ENCODE results near the gene FAM187B.

Gene FAM187B

GRCh38 chr19:35265126-35265899, 36.8 kb upstream of the FAM187B start:
- H2AFZ ChIP-seq (ENCODE audit: low read length) = no peak overlapping the region
- no peak overlapping the region for H4K91ac ChIP-seq (ENCODE audit: low read depth, low read length, poor library complexity)
- H3K9me3 ChIP-seq (replicated peaks in 1 of 2; ENCODE audit: control insufficient read depth in 2 of 2, insufficient read depth in 1 of 2, low read depth in 1 of 2, low read length in 2 of 2) = no peaks in the 10 kb centered on the region
- peak overlapping the region; percentile 26 for H2BK120ac ChIP-seq (ENCODE audit: low read depth, low read length)
- peaks cover 0 to 2% (median 0%) of the 10 kb centered on the region in 3 experiments for H3K27me3 ChIP-seq (ENCODE audit: control insufficient read depth in 3 of 3, insufficient read depth in 3 of 3, low read depth in 1 of 3, low read length in 3 of 3)
- no peak overlapping the region for H3K4me3 ChIP-seq (ENCODE audit: low read length in 2 of 2)
- H4K8ac ChIP-seq (ENCODE audit: low read depth, low read length) = no peak overlapping the region
- no peak overlapping the region for H3K4ac ChIP-seq (ENCODE audit: low read length)
- no peak overlapping the region for H2AK5ac ChIP-seq (ENCODE audit: low read depth, low read length)
- no peak overlapping the region for H3K27ac ChIP-seq (replicated peaks; ENCODE audit: low read length)
- H3K36me3 ChIP-seq (replicated peaks in 1 of 2; ENCODE audit: control insufficient read depth in 2 of 2, insufficient read depth in 2 of 2, low read length in 2 of 2) = peaks cover 35 to 41% of the 10 kb centered on the region in 2 donors
- DNase-seq (ENCODE audit: low spot score) = no peak
- no peak overlapping the region for H2BK15ac ChIP-seq (ENCODE audit: low read length)
- H3K14ac ChIP-seq (ENCODE audit: low read length) = no peak overlapping the region
- no CpG with 5 or more reads among the region's 6 CpGs for WGBS, 2 donors (ENCODE audit: extremely low coverage in 2 of 2, insufficient read length in 2 of 2, insufficient replicate concordance in 1 of 2)
- H3K4me2 ChIP-seq (ENCODE audit: insufficient read depth, low read length, poor library complexity, severe bottlenecking) = no peak overlapping the region
- H3K18ac ChIP-seq (ENCODE audit: low read length) = no peak overlapping the region
- H2BK5ac ChIP-seq (ENCODE audit: low read length) = no peak overlapping the region
- no peak overlapping the region for H3K9ac ChIP-seq (ENCODE audit: low read depth, low read length, poor library complexity)
- peak overlapping the region; percentile 75 for H3K23ac ChIP-seq (ENCODE audit: low read depth, low read length, poor library complexity)
- H3K79me1 ChIP-seq (ENCODE audit: low read depth, low read length) = peaks cover 25% of the 10 kb centered on the region
- H2BK12ac ChIP-seq (ENCODE audit: low read length) = no peak overlapping the region
- peaks cover 3 to 5% of the 10 kb centered on the region in 2 donors for H3K4me1 ChIP-seq (ENCODE audit: control insufficient read depth in 2 of 2, insufficient read depth in 1 of 2, low read depth in 1 of 2, low read length in 2 of 2)

GRCh38 chr19:35264268-35265125, 36.0 kb upstream of the FAM187B start:
- Histone ChIP-seq H2BK5ac (ENCODE audit: low read length) (peak overlapping the region; percentile 6), H2BK120ac (ENCODE audit: low read depth, low read length) (peak overlapping the region; percentile 26), H3K18ac (ENCODE audit: low read length) (no peak overlapping the region), H3K14ac (ENCODE audit: low read length) (no peak overlapping the region), H4K91ac (ENCODE audit: low read depth, low read length, poor library complexity) (no peak overlapping the region), H3K27ac (replicated peaks; ENCODE audit: low read length) (no peak overlapping the region), H3K4ac (ENCODE audit: low read length) (no peak overlapping the region), H3K79me1 (ENCODE audit: low read depth, low read length) (peaks cover 19% of the 10 kb centered on the region), H3K36me3 (replicated peaks in 1 of 2; ENCODE audit: control insufficient read depth in 2 of 2, insufficient read depth in 2 of 2, low read length in 2 of 2) (peaks cover 37% of the 10 kb centered on the region in 2 donors), H2BK15ac (ENCODE audit: low read length) (no peak overlapping the region), H2BK12ac (ENCODE audit: low read length) (no peak overlapping the region), H2AK5ac (ENCODE audit: low read depth, low read length) (no peak overlapping the region), H4K8ac (ENCODE audit: low read depth, low read length) (no peak overlapping the region), H3K23ac (ENCODE audit: low read depth, low read length, poor library complexity) (peak overlapping the region; percentile 75), H3K9ac (ENCODE audit: low read depth, low read length, poor library complexity) (no peak overlapping the region), H3K27me3 (ENCODE audit: control insufficient read depth in 3 of 3, insufficient read depth in 3 of 3, low read depth in 1 of 3, low read length in 3 of 3) (peaks cover 0 to 2% (median 0%) of the 10 kb centered on the region in 3 experiments), H2AFZ (ENCODE audit: low read length) (no peak overlapping the region), H3K4me1 (ENCODE audit: control insufficient read depth in 2 of 2, insufficient read depth in 1 of 2, low read depth in 1 of 2, low read length in 2 of 2) (peaks cover 0 to 3% of the 10 kb centered on the region in 2 donors), H3K4me3 (ENCODE audit: low read length in 2 of 2) (no peak overlapping the region), H3K9me3 (replicated peaks in 1 of 2; ENCODE audit: control insufficient read depth in 2 of 2, insufficient read depth in 1 of 2, low read depth in 1 of 2, low read length in 2 of 2) (no peaks in the 10 kb centered on the region), H3K4me2 (ENCODE audit: insufficient read depth, low read length, poor library complexity, severe bottlenecking) (no peak overlapping the region)
- WGBS, 2 donors (ENCODE audit: extremely low coverage in 2 of 2, insufficient read length in 2 of 2, insufficient replicate concordance in 1 of 2) = no CpG with 5 or more reads among the region's 7 CpGs
- no peak for DNase-seq (ENCODE audit: low spot score)

- H4K91ac ChIP-seq (ENCODE audit: low read depth, low read length, poor library complexity) = no peak overlapping the region
- no peak overlapping the region for H2BK12ac ChIP-seq (ENCODE audit: low read length)
- no CpG with 5 or more reads among the region's 17 CpGs for WGBS, 2 donors (ENCODE audit: extremely low coverage in 2 of 2, insufficient read length in 2 of 2, insufficient replicate concordance in 1 of 2)
- H4K8ac ChIP-seq (ENCODE audit: low read depth, low read length) = peak overlapping the region; percentile 57
- H3K4me3 ChIP-seq (ENCODE audit: low read length in 2 of 2) = no peak overlapping the region
- peak overlapping the region; percentile 87 for H3K23ac ChIP-seq (ENCODE audit: low read depth, low read length, poor library complexity)
- peaks cover 7 to 16% of the 10 kb centered on the region in 2 donors for H3K4me1 ChIP-seq (ENCODE audit: control insufficient read depth in 2 of 2, insufficient read depth in 1 of 2, low read depth in 1 of 2, low read length in 2 of 2)
- no peak overlapping the region for H3K14ac ChIP-seq (ENCODE audit: low read length)
- peak overlapping the region; percentile 62 for H3K18ac ChIP-seq (ENCODE audit: low read length)
- H3K4ac ChIP-seq (ENCODE audit: low read length) = no peak overlapping the region
- H3K4me2 ChIP-seq (ENCODE audit: insufficient read depth, low read length, poor library complexity, severe bottlenecking) = no peak overlapping the region
- H3K9ac ChIP-seq (ENCODE audit: low read depth, low read length, poor library complexity) = peak overlapping the region; percentile 30
- H2BK120ac ChIP-seq (ENCODE audit: low read depth, low read length) = peak overlapping the region; percentile 56
- peaks cover 37 to 43% of the 10 kb centered on the region in 2 donors for H3K36me3 ChIP-seq (replicated peaks in 1 of 2; ENCODE audit: control insufficient read depth in 2 of 2, insufficient read depth in 2 of 2, low read length in 2 of 2)
- peaks cover 0 to 2% (median 0%) of the 10 kb centered on the region in 3 experiments for H3K27me3 ChIP-seq (ENCODE audit: control insufficient read depth in 3 of 3, insufficient read depth in 3 of 3, low read depth in 1 of 3, low read length in 3 of 3)
- H3K9me3 ChIP-seq (replicated peaks in 1 of 2; ENCODE audit: control insufficient read depth in 2 of 2, insufficient read depth in 1 of 2, low read depth in 1 of 2, low read length in 2 of 2) = no peaks in the 10 kb centered on the region
- H2AFZ ChIP-seq (ENCODE audit: low read length) = no peak overlapping the region
- no peak overlapping the region for H3K27ac ChIP-seq (replicated peaks; ENCODE audit: low read length)
- peaks cover 22% of the 10 kb centered on the region for H3K79me1 ChIP-seq (ENCODE audit: low read depth, low read length)
- no peak overlapping the region for H2BK15ac ChIP-seq (ENCODE audit: low read length)
- DNase-seq (ENCODE audit: low spot score) = no peak
- H2BK5ac ChIP-seq (ENCODE audit: low read length) = peak overlapping the region; percentile 88
- H2AK5ac ChIP-seq (ENCODE audit: low read depth, low read length) = no peak overlapping the region
Observed at GRCh38 chr19:35262101-35262761, 33.7 kb upstream of the FAM187B start.
